Measurements from ENCODE around the gene PRDM16.

Gene PRDM16

DNA sequence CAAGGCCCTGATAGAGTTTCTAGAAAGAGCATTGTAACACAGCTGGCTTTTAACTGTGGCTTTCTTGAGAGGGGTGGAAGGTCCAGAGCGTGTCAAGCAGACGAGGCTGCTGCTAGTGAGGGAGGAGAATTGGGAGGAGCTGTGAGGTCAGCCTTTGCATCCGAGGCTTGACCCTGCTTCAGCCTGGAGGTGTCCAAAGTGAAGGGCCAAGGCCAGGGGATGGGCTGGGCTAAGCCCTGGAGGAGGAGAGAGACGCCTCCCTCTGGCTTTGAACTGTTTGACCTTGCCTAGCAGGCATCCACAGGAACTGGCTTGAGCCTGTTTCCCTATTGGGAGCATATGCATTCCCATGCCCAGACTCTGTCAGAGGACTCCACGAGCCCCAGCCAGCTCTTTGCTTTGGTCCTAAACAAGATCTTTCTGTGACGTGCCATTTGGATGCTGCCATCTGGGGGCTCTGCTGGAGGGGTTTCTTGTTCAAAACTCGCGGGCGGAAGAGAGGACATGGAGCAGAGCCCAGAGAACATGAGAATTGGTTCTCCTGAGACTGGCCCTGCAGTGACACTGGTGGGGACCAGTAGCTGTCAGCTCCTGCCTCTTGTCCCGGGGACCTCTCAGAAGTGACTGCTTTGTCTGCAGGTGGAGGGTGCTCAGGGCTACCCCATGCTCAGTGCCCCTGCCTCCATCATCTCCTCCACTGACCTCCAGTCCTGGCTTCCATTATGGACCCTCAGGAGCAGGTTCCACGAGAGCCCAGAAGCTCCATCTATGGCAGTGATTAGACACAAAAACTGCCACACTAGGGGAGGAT, 42.2 kb upstream of the PRDM16 start:
- no peaks in the 10 kb centered on the region for H3K27me3 ChIP-seq (ENCODE audit: insufficient read depth, low read length, poor library complexity)

DNA sequence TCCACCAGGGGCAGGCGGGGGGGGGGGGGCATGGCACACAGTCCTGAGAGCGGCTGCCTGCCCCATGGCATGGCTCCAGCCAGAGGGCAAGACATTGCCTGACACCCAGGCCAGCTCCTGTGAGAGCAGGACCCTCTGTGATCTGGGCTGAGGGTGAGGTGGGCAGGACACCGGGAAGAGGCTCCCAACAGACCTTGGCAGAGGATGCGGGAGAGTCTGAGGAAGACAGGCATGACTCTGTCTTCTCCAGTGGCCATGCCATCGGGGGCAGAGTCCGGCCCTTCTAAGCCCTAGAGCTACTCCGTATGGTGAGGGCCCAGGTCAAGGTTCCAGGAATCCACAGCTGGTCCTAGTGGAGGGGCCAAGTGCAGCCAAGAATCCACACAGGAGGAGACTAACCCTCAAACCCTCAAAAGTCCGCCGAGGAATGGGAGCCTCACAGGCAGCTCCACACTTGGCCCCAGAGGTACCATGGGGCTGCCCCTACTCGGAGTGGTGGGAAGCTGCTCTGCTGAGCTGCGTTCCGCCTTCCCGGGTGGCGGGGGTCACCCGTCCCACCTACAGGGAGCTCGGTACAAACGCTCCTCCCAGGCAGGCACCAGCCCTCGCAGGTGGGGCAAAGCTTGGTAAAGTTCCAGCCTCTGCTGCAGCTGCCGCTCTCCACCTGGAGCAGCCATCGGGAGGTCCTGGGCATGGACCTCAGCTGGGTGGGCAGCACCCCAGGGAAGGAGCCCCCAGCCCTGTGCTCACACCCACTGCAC, 41.2 kb upstream of the PRDM16 start:
- H3K27ac ChIP-seq (ENCODE audit: low read length), result no peak overlapping the region
- H2AFZ ChIP-seq (ENCODE audit: low read depth, low read length), result no peak overlapping the region
- H3K36me3 ChIP-seq (ENCODE audit: insufficient read depth, low read length), result no peaks in the 10 kb centered on the region
- H3K9me3 ChIP-seq (ENCODE audit: insufficient read depth, low read length, severe bottlenecking), result peaks cover 2% of the 10 kb centered on the region
- DNase-seq (no peak), ATAC-seq (ENCODE audit: insufficient read depth, low read depth) (no peak)
- TF ChIP-seq, protein P1, sequence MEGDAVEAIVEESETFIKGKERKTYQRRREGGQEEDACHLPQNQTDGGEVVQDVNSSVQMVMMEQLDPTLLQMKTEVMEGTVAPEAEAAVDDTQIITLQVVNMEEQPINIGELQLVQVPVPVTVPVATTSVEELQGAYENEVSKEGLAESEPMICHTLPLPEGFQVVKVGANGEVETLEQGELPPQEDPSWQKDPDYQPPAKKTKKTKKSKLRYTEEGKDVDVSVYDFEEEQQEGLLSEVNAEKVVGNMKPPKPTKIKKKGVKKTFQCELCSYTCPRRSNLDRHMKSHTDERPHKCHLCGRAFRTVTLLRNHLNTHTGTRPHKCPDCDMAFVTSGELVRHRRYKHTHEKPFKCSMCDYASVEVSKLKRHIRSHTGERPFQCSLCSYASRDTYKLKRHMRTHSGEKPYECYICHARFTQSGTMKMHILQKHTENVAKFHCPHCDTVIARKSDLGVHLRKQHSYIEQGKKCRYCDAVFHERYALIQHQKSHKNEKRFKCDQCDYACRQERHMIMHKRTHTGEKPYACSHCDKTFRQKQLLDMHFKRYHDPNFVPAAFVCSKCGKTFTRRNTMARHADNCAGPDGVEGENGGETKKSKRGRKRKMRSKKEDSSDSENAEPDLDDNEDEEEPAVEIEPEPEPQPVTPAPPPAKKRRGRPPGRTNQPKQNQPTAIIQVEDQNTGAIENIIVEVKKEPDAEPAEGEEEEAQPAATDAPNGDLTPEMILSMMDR (IDR thresholded peaks at IDR 0.05; ENCODE audit: borderline replicate concordance, extremely low read depth, low read length, poor library complexity, severe bottlenecking), result no peak
- no peak for TF ChIP-seq EZH2 (IDR thresholded peaks at IDR 0.05; ENCODE audit: borderline replicate concordance, low read depth, low read length, severe bottlenecking)
- no peak overlapping the region for H3K9ac ChIP-seq (ENCODE audit: low read depth, low read length)
- H3K4me2 ChIP-seq (ENCODE audit: insufficient read depth, low read length), result no peak overlapping the region
- H3K4me1 ChIP-seq (ENCODE audit: insufficient read depth, low read length), result peaks cover 4% of the 10 kb centered on the region
- no peaks in the 10 kb centered on the region for H3K79me2 ChIP-seq (ENCODE audit: insufficient read depth, low read length)
- no peaks in the 10 kb centered on the region for H4K20me1 ChIP-seq (ENCODE audit: insufficient read depth, low read length)
- no peaks in the 10 kb centered on the region for H3K27me3 ChIP-seq (ENCODE audit: insufficient read depth, low read length, poor library complexity)
- H3K4me3 ChIP-seq (ENCODE audit: low read depth in 1 of 2, low read length in 2 of 2), result no peak overlapping the region

More for the DNA sequence above, 42.2 kb upstream of the PRDM16 start:
- Histone ChIP-seq H3K4me2 (ENCODE audit: insufficient read depth, low read length) (no peak overlapping the region), H3K9me3 (ENCODE audit: insufficient read depth, low read length, severe bottlenecking) (peaks cover 2% of the 10 kb centered on the region), H2AFZ (ENCODE audit: low read depth, low read length) (no peak overlapping the region), H3K36me3 (ENCODE audit: insufficient read depth, low read length) (no peaks in the 10 kb centered on the region), H3K4me1 (ENCODE audit: insufficient read depth, low read length) (no peaks in the 10 kb centered on the region), H3K9ac (ENCODE audit: low read depth, low read length) (no peak overlapping the region), H3K79me2 (ENCODE audit: insufficient read depth, low read length) (no peaks in the 10 kb centered on the region), H3K4me3 (ENCODE audit: low read depth in 1 of 2, low read length in 2 of 2) (no peak overlapping the region), H3K27ac (ENCODE audit: low read length) (no peak overlapping the region), H4K20me1 (ENCODE audit: insufficient read depth, low read length) (no peaks in the 10 kb centered on the region)
- TF ChIP-seq, protein P1 (IDR thresholded peaks at IDR 0.05; ENCODE audit: borderline replicate concordance, extremely low read depth, low read length, poor library complexity, severe bottlenecking), result no peak
- no peak for TF ChIP-seq EZH2 (IDR thresholded peaks at IDR 0.05; ENCODE audit: borderline replicate concordance, low read depth, low read length, severe bottlenecking)
- ATAC-seq (ENCODE audit: insufficient read depth, low read depth), result no peak
- DNase-seq, result no peak

DNA sequence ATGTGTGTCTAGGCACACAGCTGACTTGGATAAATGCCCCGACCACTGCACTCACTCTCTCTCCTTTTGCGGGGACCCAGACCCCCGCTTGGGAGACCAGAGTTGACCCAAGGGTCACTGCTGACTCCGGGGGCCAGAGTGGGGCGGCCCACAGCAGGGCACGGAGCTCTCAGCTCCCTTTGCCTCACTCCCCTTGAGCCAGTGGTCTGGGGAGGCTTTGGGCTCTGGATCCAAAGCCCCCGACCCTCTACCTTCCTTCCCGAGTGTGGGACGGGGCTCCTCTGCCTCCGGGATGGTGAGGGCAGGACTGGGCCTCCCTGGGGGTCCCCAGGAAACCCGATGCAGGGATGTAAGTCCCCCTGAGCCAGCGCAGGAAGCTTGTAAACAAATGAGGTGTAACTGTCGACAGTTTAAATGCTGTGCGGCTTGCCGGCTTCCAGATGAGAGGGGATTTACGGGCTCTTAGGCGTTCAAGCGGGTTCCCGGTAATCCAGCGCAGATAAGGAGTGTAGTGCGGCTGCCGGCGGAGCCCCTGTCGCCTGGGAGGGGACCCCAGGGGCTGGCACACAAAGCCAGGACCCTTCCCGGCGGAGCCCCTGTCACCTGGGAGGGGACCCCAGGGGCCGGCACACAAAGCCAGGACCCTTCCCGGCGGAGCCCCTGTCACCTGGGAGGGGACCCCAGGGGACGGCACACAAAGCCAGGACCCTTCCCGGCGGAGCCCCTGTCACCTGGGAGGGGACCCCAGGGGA, 40.3 kb upstream of the PRDM16 start:
- H3K4me2 ChIP-seq (ENCODE audit: insufficient read depth, low read length), result no peak overlapping the region
- no peak for DNase-seq
- TF ChIP-seq, protein P1 (IDR thresholded peaks at IDR 0.05; ENCODE audit: borderline replicate concordance, extremely low read depth, low read length, poor library complexity, severe bottlenecking), result no peak
- no peak for TF ChIP-seq EZH2 (IDR thresholded peaks at IDR 0.05; ENCODE audit: borderline replicate concordance, low read depth, low read length, severe bottlenecking)
- no peaks in the 10 kb centered on the region for H4K20me1 ChIP-seq (ENCODE audit: insufficient read depth, low read length)
- peaks cover 2% of the 10 kb centered on the region for H3K9me3 ChIP-seq (ENCODE audit: insufficient read depth, low read length, severe bottlenecking)
- no peak for ATAC-seq (ENCODE audit: insufficient read depth, low read depth)
- no peaks in the 10 kb centered on the region for H3K79me2 ChIP-seq (ENCODE audit: insufficient read depth, low read length)
- H3K4me3 ChIP-seq (ENCODE audit: low read depth in 1 of 2, low read length in 2 of 2), result no peak overlapping the region
- H3K9ac ChIP-seq (ENCODE audit: low read depth, low read length), result no peak overlapping the region
- H3K27ac ChIP-seq (ENCODE audit: low read length), result no peak overlapping the region
- H2AFZ ChIP-seq (ENCODE audit: low read depth, low read length), result no peak overlapping the region
- H3K4me1 ChIP-seq (ENCODE audit: insufficient read depth, low read length), result peaks cover 13% of the 10 kb centered on the region
- no peaks in the 10 kb centered on the region for H3K36me3 ChIP-seq (ENCODE audit: insufficient read depth, low read length)
- H3K27me3 ChIP-seq (ENCODE audit: insufficient read depth, low read length, poor library complexity), result no peaks in the 10 kb centered on the region
